ENCODE results near the gene TCP1. TPM values are rescaled to one million over a fixed set of nuclear protein-coding genes. Genes with fewer than 3 reads are reported as not detected.

The TCP1 gene
- total and polyA plus RNA-seq, 2 of the 13 experiments (the other 11 are each of a cell fraction or from before 2014, with no cell fraction given): 116 to 553 TPM

- TF ChIP-seq MIER3 (CRISPR knock-in tag; IDR thresholded peaks at IDR 0.05; ENCODE audit: borderline replicate concordance) (peak; percentile 87; the same call in 1 of the 2 replicates), ZNF230 (CRISPR knock-in tag; IDR thresholded peaks at IDR 0.05) (peak; percentile 50; the same call in 1 of the 2 replicates), AKAP8 (CRISPR knock-in tag; IDR thresholded peaks at IDR 0.05) (peak; percentile 49; the same call in 1 of the 2 replicates), ZNF20 (CRISPR knock-in tag; IDR thresholded peaks at IDR 0.05) (0 out of 2 replicates have a peak, but pooled peaks have one; percentile 50), ATF1 (CRISPR knock-in tag; IDR thresholded peaks at IDR 0.05) (peak; percentile 51; the same call in 1 of the 2 replicates), IKZF4 (CRISPR knock-in tag; IDR thresholded peaks at IDR 0.05; ENCODE audit: borderline replicate concordance, low read depth, not compliant biosample characterization) (peak; percentile 64), ZNF337 (CRISPR knock-in tag; IDR thresholded peaks at IDR 0.05; ENCODE audit: borderline replicate concordance, low read depth) (0 out of 2 replicates have a peak, but pooled peaks have one; percentile 90), NONO (IDR thresholded peaks at IDR 0.05) (no peak), NONO (CRISPR knock-in tag; conservative IDR thresholded peaks at IDR 0.05) (peak; percentile 94), ZNF879 (CRISPR knock-in tag; IDR thresholded peaks at IDR 0.05) (peak; percentile 2; the same call in 1 of the 2 replicates), ZFP41 (CRISPR knock-in tag; IDR thresholded peaks at IDR 0.05; ENCODE audit: borderline replicate concordance) (no peak), ZNF207 (IDR thresholded peaks at IDR 0.05; ENCODE audit: borderline replicate concordance) (no peak), ZNF83 (CRISPR knock-in tag; IDR thresholded peaks at IDR 0.05; ENCODE audit: borderline replicate concordance) (no peak; the same call in 1 of the 2 replicates), HNF4A (CRISPR knock-in tag; IDR thresholded peaks at IDR 0.05) (peak; percentile 21), U2AF1 (optimal IDR thresholded peaks at IDR 0.05; ENCODE audit: low read depth, low read length) (peak; percentile 78), SP140L (CRISPR knock-in tag; IDR thresholded peaks at IDR 0.05; ENCODE audit: borderline replicate concordance) (0 out of 2 replicates have a peak, but pooled peaks have one; percentile 12), XRCC5 (optimal IDR thresholded peaks at IDR 0.05; ENCODE audit: low read length) (peak; percentile 53), NFIB (CRISPR knock-in tag; IDR thresholded peaks at IDR 0.05; ENCODE audit: borderline replicate concordance) (no peak), GLI4 (CRISPR knock-in tag; IDR thresholded peaks at IDR 0.05; ENCODE audit: borderline replicate concordance) (peak; percentile 17; the same call in 1 of the 2 replicates)
- TF ChIP-seq, protein P1, sequence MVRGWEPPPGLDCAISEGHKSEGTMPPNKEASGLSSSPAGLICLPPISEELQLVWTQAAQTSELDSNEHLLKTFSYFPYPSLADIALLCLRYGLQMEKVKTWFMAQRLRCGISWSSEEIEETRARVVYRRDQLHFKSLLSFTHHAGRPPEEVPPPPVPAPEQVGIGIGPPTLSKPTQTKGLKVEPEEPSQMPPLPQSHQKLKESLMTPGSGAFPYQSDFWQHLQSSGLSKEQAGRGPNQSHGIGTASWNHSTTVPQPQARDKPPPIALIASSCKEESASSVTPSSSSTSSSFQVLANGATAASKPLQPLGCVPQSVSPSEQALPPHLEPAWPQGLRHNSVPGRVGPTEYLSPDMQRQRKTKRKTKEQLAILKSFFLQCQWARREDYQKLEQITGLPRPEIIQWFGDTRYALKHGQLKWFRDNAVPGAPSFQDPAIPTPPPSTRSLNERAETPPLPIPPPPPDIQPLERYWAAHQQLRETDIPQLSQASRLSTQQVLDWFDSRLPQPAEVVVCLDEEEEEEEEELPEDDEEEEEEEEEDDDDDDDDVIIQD (CRISPR knock-in tag; IDR thresholded peaks at IDR 0.05; ENCODE audit: low read depth): peak; percentile 94
- TF ChIP-seq, protein P2, sequence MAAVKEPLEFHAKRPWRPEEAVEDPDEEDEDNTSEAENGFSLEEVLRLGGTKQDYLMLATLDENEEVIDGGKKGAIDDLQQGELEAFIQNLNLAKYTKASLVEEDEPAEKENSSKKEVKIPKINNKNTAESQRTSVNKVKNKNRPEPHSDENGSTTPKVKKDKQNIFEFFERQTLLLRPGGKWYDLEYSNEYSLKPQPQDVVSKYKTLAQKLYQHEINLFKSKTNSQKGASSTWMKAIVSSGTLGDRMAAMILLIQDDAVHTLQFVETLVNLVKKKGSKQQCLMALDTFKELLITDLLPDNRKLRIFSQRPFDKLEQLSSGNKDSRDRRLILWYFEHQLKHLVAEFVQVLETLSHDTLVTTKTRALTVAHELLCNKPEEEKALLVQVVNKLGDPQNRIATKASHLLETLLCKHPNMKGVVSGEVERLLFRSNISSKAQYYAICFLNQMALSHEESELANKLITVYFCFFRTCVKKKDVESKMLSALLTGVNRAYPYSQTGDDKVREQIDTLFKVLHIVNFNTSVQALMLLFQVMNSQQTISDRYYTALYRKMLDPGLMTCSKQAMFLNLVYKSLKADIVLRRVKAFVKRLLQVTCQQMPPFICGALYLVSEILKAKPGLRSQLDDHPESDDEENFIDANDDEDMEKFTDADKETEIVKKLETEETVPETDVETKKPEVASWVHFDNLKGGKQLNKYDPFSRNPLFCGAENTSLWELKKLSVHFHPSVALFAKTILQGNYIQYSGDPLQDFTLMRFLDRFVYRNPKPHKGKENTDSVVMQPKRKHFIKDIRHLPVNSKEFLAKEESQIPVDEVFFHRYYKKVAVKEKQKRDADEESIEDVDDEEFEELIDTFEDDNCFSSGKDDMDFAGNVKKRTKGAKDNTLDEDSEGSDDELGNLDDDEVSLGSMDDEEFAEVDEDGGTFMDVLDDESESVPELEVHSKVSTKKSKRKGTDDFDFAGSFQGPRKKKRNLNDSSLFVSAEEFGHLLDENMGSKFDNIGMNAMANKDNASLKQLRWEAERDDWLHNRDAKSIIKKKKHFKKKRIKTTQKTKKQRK (IDR thresholded peaks at IDR 0.05; ENCODE audit: low read length): no peak
- TF ChIP-seq, protein P3, sequence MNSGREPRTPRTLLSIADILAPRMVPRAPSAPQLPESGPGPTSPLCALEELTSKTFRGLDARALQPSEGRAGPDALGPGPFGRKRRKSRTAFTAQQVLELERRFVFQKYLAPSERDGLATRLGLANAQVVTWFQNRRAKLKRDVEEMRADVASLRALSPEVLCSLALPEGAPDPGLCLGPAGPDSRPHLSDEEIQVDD (CRISPR knock-in tag; IDR thresholded peaks at IDR 0.05; ENCODE audit: borderline replicate concordance): 0 out of 2 replicates have a peak, but pooled peaks have one; percentile 90
Observed at GRCh38 chr6:159789377-159790148, at the start of gene TCP1 (continued).

All from HepG2 (cell line).